Caki2 (cell line): ENCODE data around the gene HSD11B1. TPM values are rescaled to one million over a fixed set of nuclear protein-coding genes. Genes with fewer than 3 reads are reported as not detected.

Source experiments
- DNase-seq: peaks from one replicate; pipeline ENCODE4 v3.0.0-alpha.2; 2015; ENCODE audit warnings: low read depth
- in situ Hi-C: cut with HindIII; loops from 2 replicates; pipeline ENCODE4 v1.10.0; 2016; ENCODE audit warnings: low sequenced_read_pairs, low pct_unique_long_range_greater_than_20kb, mixed read lengths
- total RNA-seq: library from RNA; depleted of rRNA; stranded (reverse); fragments of >200 nt; shearing (Covaris generic); gene quantifications from 2 replicates; pipeline ENCODE4 v1.2.3, GENCODE V29; 2014; ENCODE audit warnings: low replicate concordance

Gene HSD11B1
- total RNA-seq, 1 experiment from 2014 or later = not detected

- no peak for DNase-seq
- in situ Hi-C loops = no loop called here
Observed at GRCh38 chr1:209746451-209747165, 42.0 kb downstream of the HSD11B1 start.

GRCh38 chr1:209747580-209748262 is 43.1 kb downstream of the HSD11B1 start:
- DNase-seq = peak; percentile 95
- in situ Hi-C loops = no loop called here

- in situ Hi-C loops = no loop called here
Observed at GRCh38 chr1:209748620-209749019, 44.0 kb downstream of the HSD11B1 start.

GRCh38 chr1:209749205-209749604 is 44.6 kb downstream of the HSD11B1 start:
- in situ Hi-C loops = no loop called here
- DNase-seq = no peak

More at GRCh38 chr1:209748620-209749019, 44.0 kb downstream of the HSD11B1 start:
- no peak for DNase-seq

GRCh38 chr1:209749670-209750323 is 45.2 kb downstream of the HSD11B1 start:
- in situ Hi-C loops = no loop called here
- DNase-seq = no peak

- in situ Hi-C loops = no loop called here
- no peak for DNase-seq
Observed at GRCh38 chr1:209751627-209752231, 47.1 kb downstream of the HSD11B1 start.

- no peak for DNase-seq
- in situ Hi-C loops = no loop called here
Observed at GRCh38 chr1:209752890-209753289, 48.2 kb downstream of the HSD11B1 start.

GRCh38 chr1:209755256-209755655 is 50.6 kb downstream of the HSD11B1 start:
- in situ Hi-C loops = no loop called here

GRCh38 chr1:209755926-209756614 is 51.4 kb downstream of the HSD11B1 start, which contains the start of gene TRAF3IP3:
TSS of gene TRAF3IP3 (plus strand) at chr1:209756053. CDS start at chr1:209760040, 3,987 bp downstream.
- DNase-seq = no peak
- in situ Hi-C loops = no loop called here

More at GRCh38 chr1:209755256-209755655, 50.6 kb downstream of the HSD11B1 start:
- no peak for DNase-seq

GRCh38 chr1:209756615-209757445 is 52.2 kb downstream of the HSD11B1 start:
- no peak for DNase-seq
- in situ Hi-C loops = no loop called here

GRCh38 chr1:209758400-209758799 is 53.8 kb downstream of the HSD11B1 start:
- DNase-seq = no peak
- in situ Hi-C loops = no loop called here

- no peak for DNase-seq
- in situ Hi-C loops = no loop called here
Observed at GRCh38 chr1:209759829-209760359, 55.2 kb downstream of the HSD11B1 start.

GRCh38 chr1:209761011-209761635 is 56.5 kb downstream of the HSD11B1 start:
- in situ Hi-C loops = no loop called here
- no peak for DNase-seq

- no peak for DNase-seq
- in situ Hi-C loops = no loop called here
Observed at GRCh38 chr1:209766051-209766450, 61.4 kb downstream of the HSD11B1 start.

- in situ Hi-C loops = no loop called here
- no peak for DNase-seq
Observed at GRCh38 chr1:209767096-209767495, 62.5 kb downstream of the HSD11B1 start.

- in situ Hi-C loops = no loop called here
- no peak for DNase-seq
Observed at GRCh38 chr1:209767706-209768105, 63.1 kb downstream of the HSD11B1 start.

GRCh38 chr1:209768354-209768774 is 63.7 kb downstream of the HSD11B1 start:
- in situ Hi-C loops = no loop called here

More at GRCh38 chr1:209768354-209768774, 63.7 kb downstream of the HSD11B1 start:
- DNase-seq = no peak
